IMR-90 (cell line): ENCODE measurements around the gene LINC01488. TPM values are rescaled to one million over a fixed set of nuclear protein-coding genes. Genes with fewer than 3 reads are reported as not detected.
A peak's percentile ranks its signal among the peaks of the same experiment; 100 is the strongest.

Experiments
- ATAC-seq: fragments of 200-7000 bp; cut with Tn5 transposase; 2 replicates; pipeline ENCODE4 v1.9.1; 2020; ENCODE audit warnings: low read depth, mild to moderate bottlenecking, moderate library complexity
- BruUV-seq: library from RNA; stranded (reverse); fragments of 400-500 nt; replicated peaks from 2 replicates; lab custom pipeline; 2021; lab: Mats Ljungman, UMichigan
- CTCF ChIA-PET: fragments of 300-600 bp; formaldehyde crosslinking; extraction: SDS; loops from one replicate; lab custom pipeline; 2021; ENCODE audit warnings: antibody characterized with exemption; lab: Yijun Ruan, JAX
- POLR2A ChIA-PET: fragments of 300-600 bp; sonication (Branson Sonifier 250); formaldehyde crosslinking; loops from one replicate; lab custom pipeline; 2022; ENCODE audit warnings: antibody characterized with exemption; ENCODE audit not compliant: unreplicated experiment; lab: Charles Lee
- DNase-seq: peaks from one replicate; pipeline ENCODE4 v3.0.0; 2013
- H2AFZ ChIP-seq: replicated peaks from 2 replicates; pipeline ENCODE3; 2013; ENCODE audit warnings: low read length, mild to moderate bottlenecking; ENCODE audit not compliant: poor library complexity
- H2AK5ac ChIP-seq: 2 replicates; pipeline ENCODE4 v1.6.1; 2013; ENCODE audit warnings: low read depth, low read length, inconsistent platforms
- H2AK9ac ChIP-seq: replicated peaks from 2 replicates; pipeline ENCODE3; 2013; ENCODE audit warnings: mild to moderate bottlenecking, low read depth, low read length, moderate library complexity; ENCODE audit not compliant: poor library complexity
- H2BK120ac ChIP-seq: 2 replicates; pipeline ENCODE4 v1.6.1; 2013; ENCODE audit warnings: low read depth, low read length, inconsistent platforms
- H2BK15ac ChIP-seq: 3 replicates; pipeline ENCODE4 v1.6.1; 2013; ENCODE audit warnings: low read depth, low read length, inconsistent platforms
- H2BK20ac ChIP-seq: 2 replicates; pipeline ENCODE4 v1.6.1; 2013; ENCODE audit warnings: low read depth, mild to moderate bottlenecking, inconsistent platforms, low read length, moderate library complexity
- H2BK5ac ChIP-seq: 2 replicates; pipeline ENCODE4 v1.6.1; 2013; ENCODE audit warnings: mild to moderate bottlenecking, low read depth, low read length, inconsistent platforms; ENCODE audit not compliant: poor library complexity, severe bottlenecking
- H3K14ac ChIP-seq: replicated peaks from 2 replicates; pipeline ENCODE4 v1.6.1; 2013; ENCODE audit warnings: low read depth, low read length, inconsistent platforms
- H3K18ac ChIP-seq: 2 replicates; pipeline ENCODE4 v1.6.1; 2013; ENCODE audit warnings: low read depth, low read length, control low read depth
- H3K23ac ChIP-seq: 2 replicates; pipeline ENCODE4 v1.6.1; 2013; ENCODE audit warnings: low read depth, low read length, inconsistent platforms
- H3K27ac ChIP-seq: 2 replicates; pipeline ENCODE4 v1.5.1; 2013; ENCODE audit warnings: mild to moderate bottlenecking, control low read depth, low read length; ENCODE audit not compliant: insufficient read depth
- H3K27me3 ChIP-seq: 2 replicates; pipeline ENCODE4 v1.6.1; 2013; ENCODE audit warnings: low read length; ENCODE audit not compliant: control insufficient read depth, insufficient read depth
- H3K36me3 ChIP-seq: 2 replicates; pipeline ENCODE4 v1.6.1; 2013; ENCODE audit warnings: low read length, mixed read lengths; ENCODE audit not compliant: control insufficient read depth, insufficient read depth
- H3K4ac ChIP-seq: 2 replicates; pipeline ENCODE4 v1.6.1; 2013; ENCODE audit warnings: low read depth, low read length, inconsistent platforms
- H3K4me1 ChIP-seq: 2 replicates; pipeline ENCODE4 v1.6.1; 2013; ENCODE audit warnings: low read length, mixed read lengths; ENCODE audit not compliant: control insufficient read depth, insufficient read depth
- H3K4me2 ChIP-seq: 2 replicates; pipeline ENCODE4 v1.6.1; 2013; ENCODE audit warnings: low read depth, mild to moderate bottlenecking, control low read depth, low read length, moderate library complexity
- H3K4me3 ChIP-seq: 2 replicates; pipeline ENCODE4 v1.5.1; 2013; ENCODE audit warnings: low read depth, mild to moderate bottlenecking, control low read depth, low read length, moderate library complexity; ENCODE audit not compliant: insufficient read depth
- H3K56ac ChIP-seq: 2 replicates; pipeline ENCODE4 v1.6.1; 2013; ENCODE audit warnings: low read length, inconsistent platforms; ENCODE audit not compliant: insufficient read depth; ENCODE audit errors: extremely low read depth
- H3K79me1 ChIP-seq, 2 experiments: 2 replicates each; pipeline ENCODE4 v1.6.1; 2013; ENCODE audit warnings: low read length in 2 of 2, inconsistent platforms in 1 of 2, low read depth in 1 of 2
- H3K9ac ChIP-seq: 2 replicates; pipeline ENCODE4 v1.6.1; 2013; ENCODE audit warnings: low read depth, low read length, control low read depth
- H3K9me1 ChIP-seq: 2 replicates; pipeline ENCODE4 v1.6.1; 2013; ENCODE audit warnings: low read length, inconsistent platforms; ENCODE audit not compliant: insufficient read depth
- H3K9me3 ChIP-seq: 2 replicates; pipeline ENCODE4 v1.6.1; 2013; ENCODE audit warnings: low read length; ENCODE audit not compliant: control insufficient read depth, insufficient read depth
- H4K20me1 ChIP-seq: 2 replicates; pipeline ENCODE4 v1.6.1; 2013; ENCODE audit warnings: low read length, inconsistent platforms; ENCODE audit not compliant: insufficient read depth
- H4K5ac ChIP-seq: 2 replicates; pipeline ENCODE4 v1.6.1; 2013; ENCODE audit warnings: mild to moderate bottlenecking, low read depth, low read length, control low read depth
- H4K8ac ChIP-seq, 2 experiments: 2 replicates each; pipeline ENCODE4 v1.6.1; 2013; ENCODE audit warnings: low read depth in 2 of 2, low read length in 2 of 2, control low read depth in 1 of 2, inconsistent platforms in 1 of 2
- H4K91ac ChIP-seq: 2 replicates; pipeline ENCODE4 v1.6.1; 2013; ENCODE audit warnings: low read depth, low read length, inconsistent platforms; ENCODE audit not compliant: insufficient read depth
- NFE2L2 ChIP-seq: fragments of 150-350 bp; IDR thresholded peaks from 2 replicates; pipeline ENCODE4 v1.6.1; 2016; ENCODE audit warnings: low read depth, mild to moderate bottlenecking, low read length
- USF2 ChIP-seq: fragments of 150-350 bp; IDR thresholded peaks from 2 replicates; pipeline ENCODE4 v1.6.1; 2017; ENCODE audit warnings: mild to moderate bottlenecking, antibody characterized with exemption, low read length, low read depth
- WGBS, 2 experiments: methylation state at CpG; one replicate each; pipeline versions ENCODE4 v1.1.5 to v1.1.7; 2013; ENCODE audit warnings: missing lambda C conversion rate in 2 of 2; ENCODE audit not compliant: insufficient read length in 1 of 2; ENCODE audit errors: extremely low coverage in 2 of 2; 5-methylcytosine and 5-hydroxymethylcytosine counted together
- dilution Hi-C: fragments of 300-500 bp; cut with HindIII; formaldehyde crosslinking; loops from one replicate; pipeline ENCODE4 v1.14.3; 2018; ENCODE audit warnings: low sequenced_read_pairs; ENCODE audit not compliant: unreplicated experiment
- in situ Hi-C: fragments of 300-500 bp; cut with MboI; formaldehyde crosslinking; loops from 3 replicates; pipeline ENCODE4 v1.14.3; 2019; ENCODE audit warnings: low sequenced_read_pairs, inconsistent platforms, mixed read lengths
- intact Hi-C: fragments of 100-400 bp; cut with micrococcal nuclease; formaldehyde crosslinking; loops from 2 replicates; pipeline ENCODE4 v1.10.0; 2022
- polyA plus RNA-seq, 3 experiments: library from polyadenylated mRNA; depleted of rRNA; stranded (reverse); fragments of >200 nt; gene quantifications; 2 replicates each; pipeline ENCODE4 v1.2.3, GENCODE V29; 2012; ENCODE audit warnings: low replicate concordance in 1 of 3
- total RNA-seq: library from RNA; depleted of rRNA; stranded (reverse); fragments of >200 nt; gene quantifications from 2 replicates; pipeline ENCODE4 v1.2.3, GENCODE V29; 2012

LINC01488 gene
- total and polyA plus RNA-seq, 2 of the 4 experiments (the other 2 are of a cell fraction) = not detected

- Histone ChIP-seq H3K18ac (no peak overlapping the region), H2BK15ac (no peak overlapping the region), H3K79me1 (no peaks in the 10 kb centered on the region), H3K4me3 (no peak overlapping the region), H3K4me1 (peaks cover 10% of the 10 kb centered on the region), H2BK120ac (no peak overlapping the region), H2AFZ (no peak overlapping the region), H3K27ac (no peak overlapping the region), H2BK20ac (0 out of 2 replicates have a peak overlapping the region, but pooled peaks have one; percentile 6), H3K4ac (no peak overlapping the region), H4K5ac (no peak overlapping the region), H3K23ac (no peak overlapping the region), H3K36me3 (no peaks in the 10 kb centered on the region), H4K91ac (no peak overlapping the region; the same call in 1 of the 2 replicates), H2AK5ac (peak overlapping the region; percentile 40; the same call in 1 of the 2 replicates), H3K9me3 (peaks cover 2% of the 10 kb centered on the region; the same call in 1 of the 2 replicates), H3K4me2 (no peak overlapping the region), H4K20me1 (no peaks in the 10 kb centered on the region), H4K8ac (no peak overlapping the region), H3K56ac (no peak overlapping the region), H2BK5ac (no peak overlapping the region), H3K9me1 (no peaks in the 10 kb centered on the region), H3K27me3 (no peaks in the 10 kb centered on the region), H3K14ac (no peak overlapping the region), H2AK9ac (no peak overlapping the region), H3K9ac (no peak overlapping the region)
- dilution Hi-C loops = no loop called here
- in situ Hi-C loops = no loop called here
- no peak for ATAC-seq
- intact Hi-C loops = no loop called here
- CTCF ChIA-PET = no interaction called here
- POLR2A ChIA-PET = no interaction called here
- WGBS, 2 experiments = no CpG with 5 or more reads among the region's 4 CpGs
- BruUV-seq = no TSS peak
- TF ChIP-seq USF2 (no peak), NFE2L2 (no peak)
- no peak for DNase-seq
These were observed 14.3 kb upstream of the LINC01488 start for GRCh38 chr11:69467196-69467595.
